HepG2 (cell line): ENCODE results near the gene SRSF1. TPM values are rescaled to one million over a fixed set of nuclear protein-coding genes. Genes with fewer than 3 reads are reported as not detected.

Experiments
- EP300 ChIP-seq, 3 experiments: sonication (generic) in 1 of 3; formaldehyde crosslinking in 1 of 3; IDR thresholded peaks; 2 replicates each; pipeline versions ENCODE4 v1.5.1 to v1.6.1; 2011 to 2020; ENCODE audit warnings: low read depth in 2 of 3, low read length in 2 of 3, borderline replicate concordance in 1 of 3, improper control_type of control experiment in 1 of 3, mild to moderate bottlenecking in 1 of 3, missing genetic modification reagents in 1 of 3, moderate library complexity in 1 of 3
- FOXP1 ChIP-seq, 2 experiments: fragments of 450-650 bp in 1 of 2; IDR thresholded peaks; 2 replicates each; pipeline ENCODE4 v1.6.1; 2017 to 2018; ENCODE audit warnings: antibody characterized with exemption in 1 of 2
- HOXA5 ChIP-seq: sonication (generic); formaldehyde crosslinking; IDR thresholded peaks from 2 replicates; pipeline ENCODE4 v1.4.0; 2020; ENCODE audit warnings: missing genetic modification reagents
- KMT2B ChIP-seq: IDR thresholded peaks from 2 replicates; pipeline ENCODE4 v1.6.1; 2016; ENCODE audit warnings: missing genetic modification reagents, missing compliant biosample characterization
- MAZ ChIP-seq, 2 experiments: sonication (generic) in 1 of 2; formaldehyde crosslinking in 1 of 2; IDR thresholded peaks; 2 replicates each; pipeline versions ENCODE4 v1.5.0 to v1.6.1; 2012 to 2020; ENCODE audit warnings: low read depth in 2 of 2, mild to moderate bottlenecking in 2 of 2, borderline replicate concordance in 1 of 2, improper control_type of control experiment in 1 of 2, low read length in 1 of 2, missing genetic modification reagents in 1 of 2, moderate library complexity in 1 of 2
- MIXL1 ChIP-seq: IDR thresholded peaks from 2 replicates; pipeline ENCODE4 v1.6.1; 2016
- MTERF4 ChIP-seq: sonication (generic); formaldehyde crosslinking; IDR thresholded peaks from 2 replicates; pipeline ENCODE4 v1.8.0; 2023; ENCODE audit warnings: mild to moderate bottlenecking, missing genetic modification reagents
- MXD1 ChIP-seq: sonication (generic); formaldehyde crosslinking; IDR thresholded peaks from 2 replicates; pipeline ENCODE4 v1.4.0; 2020; ENCODE audit warnings: mild to moderate bottlenecking, missing genetic modification reagents
- NCOA5 ChIP-seq: sonication (generic); formaldehyde crosslinking; IDR thresholded peaks from 2 replicates; pipeline ENCODE4 v1.4.0; 2020; ENCODE audit warnings: missing genetic modification reagents
- NPAS2 ChIP-seq: sonication (generic); formaldehyde crosslinking; IDR thresholded peaks from 2 replicates; pipeline ENCODE4 v1.8.0; 2022; ENCODE audit warnings: mild to moderate bottlenecking, missing genetic modification reagents, borderline replicate concordance
- NR2F1 ChIP-seq, 2 experiments: fragments of 450-650 bp in 1 of 2; formaldehyde crosslinking in 1 of 2; IDR thresholded peaks; 2 replicates each; pipeline versions ENCODE4 v1.5.0 to v1.6.1; 2016 to 2020; ENCODE audit warnings: mild to moderate bottlenecking in 1 of 2, missing compliant biosample characterization in 1 of 2, missing genetic modification reagents in 1 of 2, moderate library complexity in 1 of 2
- POLR2G ChIP-seq: fragments of 200-400 bp; formaldehyde crosslinking; IDR thresholded peaks from 2 replicates; pipeline ENCODE4 v1.6.1; 2018; ENCODE audit warnings: mild to moderate bottlenecking, low read depth, low read length, moderate library complexity
- SATB2 ChIP-seq: sonication (generic); formaldehyde crosslinking; IDR thresholded peaks from 2 replicates; pipeline ENCODE4 v1.5.0; 2020; ENCODE audit warnings: missing genetic modification reagents
- SP1 ChIP-seq, 2 experiments: fragments of 450-650 bp in 1 of 2; sonication (generic) in 1 of 2; formaldehyde crosslinking in 1 of 2; IDR thresholded peaks; 2 replicates each; pipeline versions ENCODE4 v1.4.0 to v1.6.1; 2016 to 2020; ENCODE audit warnings: missing genetic modification reagents in 1 of 2
- ZBTB3 ChIP-seq: sonication (generic); formaldehyde crosslinking; IDR thresholded peaks from 2 replicates; pipeline ENCODE4 v1.4.0; 2020; ENCODE audit warnings: low read depth, mild to moderate bottlenecking, moderate library complexity, missing genetic modification reagents, borderline replicate concordance
- ZFYVE20 ChIP-seq: sonication (generic); formaldehyde crosslinking; IDR thresholded peaks from 2 replicates; pipeline ENCODE4 v1.8.0; 2023; ENCODE audit warnings: low read depth, mild to moderate bottlenecking, moderate library complexity, missing genetic modification reagents, borderline replicate concordance
- ZMYM3 ChIP-seq: sonication (generic); formaldehyde crosslinking; IDR thresholded peaks from 2 replicates; pipeline ENCODE4 v1.5.1; 2020; ENCODE audit warnings: mild to moderate bottlenecking, missing genetic modification reagents
- ZNF205 ChIP-seq: IDR thresholded peaks from 2 replicates; pipeline ENCODE4 v1.6.1; 2018; ENCODE audit warnings: missing biosample characterization, missing genetic modification reagents
- ZNF225 ChIP-seq: sonication (generic); formaldehyde crosslinking; IDR thresholded peaks from 2 replicates; pipeline ENCODE4 v1.4.0; 2020; ENCODE audit warnings: mild to moderate bottlenecking, missing genetic modification reagents
- ZNF335 ChIP-seq: sonication (generic); formaldehyde crosslinking; IDR thresholded peaks from 2 replicates; pipeline ENCODE4 v1.4.0; 2020; ENCODE audit warnings: missing genetic modification reagents
- ZNF670 ChIP-seq: sonication (generic); formaldehyde crosslinking; IDR thresholded peaks from 2 replicates; pipeline ENCODE4 v1.8.0; 2022; ENCODE audit warnings: mild to moderate bottlenecking, missing genetic modification reagents, borderline replicate concordance
- ZNF792 ChIP-seq: IDR thresholded peaks from 2 replicates; pipeline ENCODE4 v1.6.1; 2016
- ZNF839 ChIP-seq: sonication (generic); formaldehyde crosslinking; IDR thresholded peaks from 2 replicates; pipeline ENCODE4 v1.4.0; 2020; ENCODE audit warnings: missing genetic modification reagents, mild to moderate bottlenecking, borderline replicate concordance
- ZSCAN21 ChIP-seq: sonication (generic); formaldehyde crosslinking; IDR thresholded peaks from 2 replicates; pipeline ENCODE4 v1.8.0; 2022; ENCODE audit warnings: mild to moderate bottlenecking, missing genetic modification reagents, moderate library complexity, borderline replicate concordance
- polyA plus RNA-seq, 8 experiments: library from polyadenylated mRNA; depleted of rRNA in 3 of 8; stranded (reverse) in 7 of 8; unstranded in 1 of 8; fragments of >200 nt; fragmentation: Illumina TruSeq in 4 of 8; extraction: Trizol in 4 of 8; gene quantifications; 2 replicates each; pipeline versions ENCODE4 v1.2.1 to v1.2.3, GENCODE V29; 2011 to 2016; ENCODE audit warnings: low read depth in 4 of 8, missing spikeins in 1 of 8, mixed read lengths in 1 of 8; ENCODE audit not compliant: insufficient read depth in 1 of 8
- total RNA-seq, 5 experiments: library from RNA; depleted of rRNA; stranded (reverse); fragments of >200 nt; fragmentation: Illumina TruSeq; extraction: Trizol; gene quantifications; 2 replicates each; pipeline ENCODE4 v1.2.3, GENCODE V29; 2016; ENCODE audit warnings: low read depth in 1 of 5
- TF ChIP-seq, protein P1 (sequence below): sonication (generic); formaldehyde crosslinking; IDR thresholded peaks from 2 replicates; pipeline ENCODE4 v1.4.0; 2020; ENCODE audit warnings: missing genetic modification reagents

SRSF1 gene
- total and polyA plus RNA-seq, 2 of the 13 experiments (the other 11 are each of a cell fraction or from before 2014, with no cell fraction given): 142 to 445 TPM

DNA sequence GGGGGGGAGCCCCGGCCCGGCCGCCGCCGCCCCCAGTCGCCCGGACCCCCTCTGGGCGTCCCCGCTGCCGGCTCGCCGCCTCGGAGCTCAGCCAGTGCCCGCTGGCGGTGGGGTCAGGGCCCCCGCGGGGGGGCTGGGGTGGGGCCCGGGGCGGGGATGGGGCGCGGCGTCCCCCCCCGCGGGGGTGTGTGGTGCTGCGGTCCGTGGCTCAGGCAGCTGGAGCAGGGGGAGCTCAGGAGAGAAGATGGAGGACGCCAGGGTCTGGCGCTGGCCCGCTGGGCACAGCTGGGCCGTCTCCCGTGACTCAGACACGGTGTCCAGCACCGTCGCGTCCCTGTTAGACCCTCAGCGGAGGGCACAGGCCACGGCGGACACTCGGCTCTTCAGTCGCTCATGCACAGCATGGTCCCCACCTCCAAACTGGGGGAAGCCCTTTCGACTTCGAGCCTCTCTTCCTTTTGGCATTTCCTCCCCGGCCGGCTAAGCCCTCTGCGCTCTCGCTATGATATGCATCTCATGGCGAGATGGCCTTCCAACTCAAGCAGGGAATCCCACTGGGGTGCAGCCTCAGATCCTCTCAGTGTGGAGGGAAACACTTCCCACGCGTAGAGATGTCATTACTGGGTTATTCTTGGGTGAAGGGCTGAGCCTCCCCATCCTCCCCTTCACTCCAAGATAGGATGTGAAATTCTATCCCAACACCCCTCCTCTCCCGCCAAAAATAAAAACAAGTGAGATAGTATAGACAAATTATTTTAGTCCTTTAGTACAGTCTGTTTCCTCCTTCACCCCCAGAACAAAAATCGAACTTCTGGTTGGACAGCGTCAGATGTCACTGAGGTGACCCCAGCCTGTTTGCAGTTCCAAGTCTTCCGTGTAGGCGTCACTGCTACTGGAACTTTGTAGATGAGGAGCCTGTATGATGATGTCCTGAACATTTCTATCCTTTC lies 18.5 kb downstream of the SRSF1 start (continued):
- TF ChIP-seq, protein P1, sequence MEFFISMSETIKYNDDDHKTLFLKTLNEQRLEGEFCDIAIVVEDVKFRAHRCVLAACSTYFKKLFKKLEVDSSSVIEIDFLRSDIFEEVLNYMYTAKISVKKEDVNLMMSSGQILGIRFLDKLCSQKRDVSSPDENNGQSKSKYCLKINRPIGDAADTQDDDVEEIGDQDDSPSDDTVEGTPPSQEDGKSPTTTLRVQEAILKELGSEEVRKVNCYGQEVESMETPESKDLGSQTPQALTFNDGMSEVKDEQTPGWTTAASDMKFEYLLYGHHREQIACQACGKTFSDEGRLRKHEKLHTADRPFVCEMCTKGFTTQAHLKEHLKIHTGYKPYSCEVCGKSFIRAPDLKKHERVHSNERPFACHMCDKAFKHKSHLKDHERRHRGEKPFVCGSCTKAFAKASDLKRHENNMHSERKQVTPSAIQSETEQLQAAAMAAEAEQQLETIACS (CRISPR knock-in tag): peak; percentile 33; the same call in 1 of the 2 replicates
- TF ChIP-seq MTERF4: 0 out of 2 replicates have a peak, but pooled peaks have one; percentile 54
- no peak for TF ChIP-seq ZMYM3 (CRISPR knock-in tag)
- no peak for TF ChIP-seq ZNF839 (CRISPR knock-in tag)
- no peak for TF ChIP-seq NPAS2 (CRISPR knock-in tag)
- no peak for TF ChIP-seq FOXP1 (IDR thresholded peaks at IDR 0.05)
- no peak for TF ChIP-seq FOXP1 (CRISPR knock-in tag; IDR thresholded peaks at IDR 0.05)
- TF ChIP-seq ZNF335: no peak; the same call in 1 of the 2 replicates
- no peak for TF ChIP-seq HOXA5 (CRISPR knock-in tag)
- TF ChIP-seq SATB2 (CRISPR knock-in tag): no peak
- TF ChIP-seq ZBTB3 (CRISPR knock-in tag): no peak; the same call in 1 of the 2 replicates
- no peak; a peak in 1 of 4 replicates for TF ChIP-seq EP300 (IDR thresholded peaks at IDR 0.05; ENCODE audit: low read depth in 2 of 2, low read length in 2 of 2)
- no peak for TF ChIP-seq EP300 (CRISPR knock-in tag; IDR thresholded peaks at IDR 0.05; ENCODE audit: borderline replicate concordance)
- peak; percentile 59; the same call in 1 of the 2 replicates for TF ChIP-seq ZNF205 (CRISPR knock-in tag)
- TF ChIP-seq SP1 (IDR thresholded peaks at IDR 0.05): no peak
- TF ChIP-seq SP1 (CRISPR knock-in tag; IDR thresholded peaks at IDR 0.05): no peak; the same call in 1 of the 2 replicates
- no peak for TF ChIP-seq ZFYVE20
- peak; percentile 6; the same call in 1 of the 2 replicates for TF ChIP-seq ZNF670 (CRISPR knock-in tag)
- TF ChIP-seq KMT2B (CRISPR knock-in tag): no peak
- peak; percentile 77; the same call in 1 of the 2 replicates for TF ChIP-seq ZNF225
- TF ChIP-seq ZNF792 (CRISPR knock-in tag): peak; percentile 70; the same call in 1 of the 2 replicates
- TF ChIP-seq NR2F1 (CRISPR knock-in tag; IDR thresholded peaks at IDR 0.05): peak in 1 of 2 experiments; percentile 52; a peak in 1 of 4 replicates
- TF ChIP-seq MIXL1 (CRISPR knock-in tag): no peak
- TF ChIP-seq NCOA5 (CRISPR knock-in tag): no peak
- TF ChIP-seq MAZ (IDR thresholded peaks at IDR 0.05; ENCODE audit: borderline replicate concordance, low read depth, low read length): no peak
- TF ChIP-seq MAZ (CRISPR knock-in tag; IDR thresholded peaks at IDR 0.05; ENCODE audit: low read depth): no peak; the same call in 1 of the 2 replicates
- no peak for TF ChIP-seq ZSCAN21 (CRISPR knock-in tag)
- peak; percentile 62; the same call in 1 of the 2 replicates for TF ChIP-seq MXD1 (CRISPR knock-in tag)
- TF ChIP-seq POLR2G: peak; percentile 95
